Endothelial cell of umbilical vein (primary cell): ENCODE results near the gene VTI1A. TPM values are rescaled to one million over a fixed set of nuclear protein-coding genes. Genes with fewer than 3 reads are reported as not detected.

Experiments
- BruUV-seq: library from RNA; stranded (reverse); fragments of 400-500 nt; replicated peaks from 2 replicates; lab custom pipeline; 2021; lab: Mats Ljungman, UMichigan
- CTCF ChIA-PET: fragments of 300-600, 350-600 bp; sonication (Branson Sonifier 250); formaldehyde crosslinking; loops from one replicate; lab custom pipeline; 2021; ENCODE audit warnings: antibody characterized with exemption, inconsistent platforms; lab: Charles Lee
- POLR2A ChIA-PET: fragments of 300-600, 350-600 bp; sonication (Branson Sonifier 250); formaldehyde crosslinking; loops from one replicate; lab custom pipeline; 2021; ENCODE audit warnings: antibody characterized with exemption, inconsistent platforms; lab: Charles Lee
- DNase-seq: peaks from one replicate; pipeline ENCODE4 v3.0.0-alpha.2; 2011; ENCODE audit warnings: low read depth, low spot score
- FAIRE-seq: peaks from 2 replicates; lab custom pipeline; 2011; peaks lifted over from hg19 to GRCh38; lab: Jason Lieb, UNC
- H2AFZ ChIP-seq: 2 replicates; pipeline ENCODE4 v1.6.0; 2012; ENCODE audit warnings: low read depth, low read length, control low read depth, inconsistent platforms
- H3K27ac ChIP-seq: 2 replicates; pipeline ENCODE4 v1.5.1; 2011; ENCODE audit warnings: low read depth, mild to moderate bottlenecking, control low read depth, low read length, moderate library complexity; ENCODE audit not compliant: insufficient read depth
- H3K27me3 ChIP-seq, 2 experiments: 2 replicates each; pipeline versions ENCODE4 v1.6.0 to v1.6.1; 2011; ENCODE audit warnings: low read length in 2 of 2, mixed read lengths in 1 of 2; ENCODE audit not compliant: control insufficient read depth in 2 of 2, insufficient read depth in 2 of 2
- H3K36me3 ChIP-seq, 2 experiments: 2 replicates in 1 of 2; 3 replicates in 1 of 2; pipeline ENCODE4 v1.5.1; 2011; ENCODE audit warnings: low read length in 2 of 2, mild to moderate bottlenecking in 1 of 2, moderate library complexity in 1 of 2; ENCODE audit not compliant: control insufficient read depth in 2 of 2, insufficient read depth in 2 of 2; ENCODE audit errors: extremely low read depth in 1 of 2
- H3K4me1 ChIP-seq: 3 replicates; pipeline ENCODE4 v1.5.1; 2011; ENCODE audit warnings: mild to moderate bottlenecking, low read length; ENCODE audit not compliant: control insufficient read depth, insufficient read depth; ENCODE audit errors: extremely low read depth
- H3K4me2 ChIP-seq: 2 replicates; pipeline ENCODE4 v1.6.1; 2011; ENCODE audit warnings: low read length, control low read depth, mixed read lengths; ENCODE audit not compliant: insufficient read depth
- H3K4me3 ChIP-seq, 3 experiments: fragments of 200-600 bp in 1 of 3; sonication (generic), shearing (Covaris generic) in 1 of 3; replicated peaks in 1 of 3; 2 replicates each; pipeline ENCODE4 v1.5.1; 2011 to 2016; ENCODE audit warnings: control low read depth in 3 of 3, low read length in 3 of 3, mild to moderate bottlenecking in 2 of 3, inconsistent platforms in 1 of 3, low read depth in 1 of 3, moderate library complexity in 1 of 3; ENCODE audit not compliant: insufficient read depth in 1 of 3
- H3K79me2 ChIP-seq: 2 replicates; pipeline ENCODE4 v1.6.0; 2012; ENCODE audit warnings: low read length, inconsistent platforms; ENCODE audit not compliant: control insufficient read depth, insufficient read depth
- H3K9ac ChIP-seq: replicated peaks from 2 replicates; pipeline ENCODE3; 2011; ENCODE audit warnings: low read length, control low read depth; ENCODE audit not compliant: insufficient read depth; ENCODE audit errors: extremely low read depth
- H3K9me1 ChIP-seq: replicated peaks from 3 replicates; pipeline ENCODE4 v1.6.0; 2011; ENCODE audit warnings: mild to moderate bottlenecking, low read length; ENCODE audit not compliant: control insufficient read depth, insufficient read depth; ENCODE audit errors: extremely low read depth
- H3K9me3 ChIP-seq: replicated peaks from 2 replicates; pipeline ENCODE4 v1.5.1; 2012; ENCODE audit warnings: low read length, inconsistent platforms; ENCODE audit not compliant: control insufficient read depth, insufficient read depth
- H4K20me1 ChIP-seq: replicated peaks from 2 replicates; pipeline ENCODE3; 2011; ENCODE audit warnings: mild to moderate bottlenecking, low read length; ENCODE audit not compliant: control insufficient read depth, insufficient read depth; ENCODE audit errors: extremely low read depth
- EZH2 ChIP-seq: IDR thresholded peaks from 2 replicates; pipeline ENCODE4 v1.6.1; 2012; ENCODE audit warnings: borderline replicate concordance, low read depth, mild to moderate bottlenecking, moderate library complexity, low read length, inconsistent platforms; ENCODE audit not compliant: severe bottlenecking
- FOS ChIP-seq: IDR thresholded peaks from 2 replicates; pipeline ENCODE4 v1.6.1; 2011; ENCODE audit warnings: mild to moderate bottlenecking, low read length, moderate library complexity, borderline replicate concordance; ENCODE audit not compliant: insufficient read depth
- GATA2 ChIP-seq: IDR thresholded peaks from 2 replicates; pipeline ENCODE4 v1.7.0; 2011; ENCODE audit warnings: low read depth, mild to moderate bottlenecking, moderate library complexity, mixed read lengths, low read length; ENCODE audit not compliant: insufficient read length, insufficient read depth
- JUN ChIP-seq: IDR thresholded peaks from 2 replicates; pipeline ENCODE4 v1.6.1; 2011; ENCODE audit warnings: borderline replicate concordance, low read depth; ENCODE audit not compliant: insufficient read length, insufficient read depth
- MYC ChIP-seq: IDR thresholded peaks from one replicate; pipeline ENCODE4 v1.6.1; 2011; ENCODE audit warnings: mild to moderate bottlenecking, low read depth, low read length
- POLR2A ChIP-seq: IDR thresholded peaks from 2 replicates; pipeline ENCODE4 v1.6.1; 2012; ENCODE audit warnings: low read depth, mild to moderate bottlenecking, control low read depth, low read length
- POLR2AphosphoS5 ChIP-seq: IDR thresholded peaks from 2 replicates; pipeline ENCODE4 v1.6.1; 2012; ENCODE audit warnings: low read depth, mild to moderate bottlenecking, control low read depth, low read length, moderate library complexity; ENCODE audit not compliant: insufficient read depth
- dilution Hi-C: fragments of 300-500 bp; cut with MboI; formaldehyde crosslinking; loops from one replicate; pipeline ENCODE4 v1.15.0; 2019; ENCODE audit warnings: low sequenced_read_pairs; ENCODE audit not compliant: extremely low pct_ligation_motif_present
- intact Hi-C: fragments of 100-400 bp; cut with micrococcal nuclease; formaldehyde crosslinking; loops from one replicate; pipeline ENCODE4 v1.10.0; 2022
- polyA plus RNA-seq, 4 experiments: library from polyadenylated mRNA; depleted of rRNA in 3 of 4; stranded (reverse) in 3 of 4; unstranded in 1 of 4; fragments of >200 nt; gene quantifications; 2 replicates each; pipeline versions ENCODE4 v1.2.1 to v1.2.3, GENCODE V29; 2011 to 2012; ENCODE audit warnings: missing spikeins in 1 of 4
- total RNA-seq: library from RNA; stranded (reverse); gene quantifications from 2 replicates; pipeline ENCODE4 v1.2.3, GENCODE V29; 2021
- TF ChIP-seq, protein P1 (sequence below): IDR thresholded peaks from 2 replicates; pipeline ENCODE4 v1.6.1; 2011; ENCODE audit not compliant: insufficient read depth, insufficient read length
- TF ChIP-seq, protein P2 (sequence below), 2 donors: IDR thresholded peaks; 1 replicate in 1 of 2; 2 replicates in 1 of 2; pipeline ENCODE4 v1.5.1; 2011; ENCODE audit warnings: low read length in 2 of 2, mild to moderate bottlenecking in 2 of 2, moderate library complexity in 2 of 2, control low read depth in 1 of 2, inconsistent platforms in 1 of 2, low read depth in 1 of 2; ENCODE audit not compliant: insufficient read depth in 1 of 2; ENCODE audit errors: extremely low read depth in 1 of 2

The VTI1A gene
- total and polyA plus RNA-seq, 2 donors (not counting 3 experiments of a cell fraction or from before 2014, with no cell fraction given): 10.8 to 35.6 TPM

DNA sequence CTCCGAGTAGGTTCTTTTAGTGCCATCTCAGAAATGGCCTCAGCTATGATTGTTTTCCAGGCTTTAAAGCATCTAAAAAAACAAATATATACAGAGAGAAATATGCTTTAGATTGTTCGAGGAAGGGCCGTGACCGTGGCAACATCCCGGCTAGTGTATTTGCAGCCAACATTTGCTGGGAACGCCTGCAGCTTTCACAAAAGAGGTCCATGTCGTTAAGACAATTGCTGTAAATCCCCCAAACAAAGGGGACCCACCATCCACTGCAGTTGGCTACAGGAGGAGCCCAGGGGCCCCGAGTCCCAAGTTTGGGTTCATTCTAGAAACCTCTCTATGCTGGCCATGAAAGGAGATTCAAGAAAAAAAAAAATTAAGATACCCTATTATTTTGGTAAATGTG is 350.2 kb downstream of the VTI1A start:
- Histone ChIP-seq H3K36me3 (no peaks in the 10 kb centered on the region), H3K9me3 (no peaks in the 10 kb centered on the region), H3K4me2 (no peak overlapping the region), H3K4me3 (no peak overlapping the region), H3K27ac (no peak overlapping the region), H3K27me3 (no peaks in the 10 kb centered on the region), H3K9me1 (no peaks in the 10 kb centered on the region), H3K79me2 (no peaks in the 10 kb centered on the region), H3K4me1 (no peaks in the 10 kb centered on the region), H3K9ac (no peak overlapping the region), H2AFZ (no peak overlapping the region), H4K20me1 (no peaks in the 10 kb centered on the region)
- CTCF ChIA-PET: no interaction called here
- dilution Hi-C loops (no loop called here), intact Hi-C loops (no loop called here)
- no peak for TF ChIP-seq POLR2A
- TF ChIP-seq GATA2: no peak
- no peak for TF ChIP-seq FOS
- TF ChIP-seq POLR2AphosphoS5: no peak
- TF ChIP-seq, protein P1, sequence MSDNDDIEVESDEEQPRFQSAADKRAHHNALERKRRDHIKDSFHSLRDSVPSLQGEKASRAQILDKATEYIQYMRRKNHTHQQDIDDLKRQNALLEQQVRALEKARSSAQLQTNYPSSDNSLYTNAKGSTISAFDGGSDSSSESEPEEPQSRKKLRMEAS: no peak
- no peak for TF ChIP-seq MYC
- TF ChIP-seq JUN: no peak
- no peak for TF ChIP-seq EZH2
- TF ChIP-seq, protein P2, sequence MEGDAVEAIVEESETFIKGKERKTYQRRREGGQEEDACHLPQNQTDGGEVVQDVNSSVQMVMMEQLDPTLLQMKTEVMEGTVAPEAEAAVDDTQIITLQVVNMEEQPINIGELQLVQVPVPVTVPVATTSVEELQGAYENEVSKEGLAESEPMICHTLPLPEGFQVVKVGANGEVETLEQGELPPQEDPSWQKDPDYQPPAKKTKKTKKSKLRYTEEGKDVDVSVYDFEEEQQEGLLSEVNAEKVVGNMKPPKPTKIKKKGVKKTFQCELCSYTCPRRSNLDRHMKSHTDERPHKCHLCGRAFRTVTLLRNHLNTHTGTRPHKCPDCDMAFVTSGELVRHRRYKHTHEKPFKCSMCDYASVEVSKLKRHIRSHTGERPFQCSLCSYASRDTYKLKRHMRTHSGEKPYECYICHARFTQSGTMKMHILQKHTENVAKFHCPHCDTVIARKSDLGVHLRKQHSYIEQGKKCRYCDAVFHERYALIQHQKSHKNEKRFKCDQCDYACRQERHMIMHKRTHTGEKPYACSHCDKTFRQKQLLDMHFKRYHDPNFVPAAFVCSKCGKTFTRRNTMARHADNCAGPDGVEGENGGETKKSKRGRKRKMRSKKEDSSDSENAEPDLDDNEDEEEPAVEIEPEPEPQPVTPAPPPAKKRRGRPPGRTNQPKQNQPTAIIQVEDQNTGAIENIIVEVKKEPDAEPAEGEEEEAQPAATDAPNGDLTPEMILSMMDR (IDR thresholded peaks at IDR 0.05; ENCODE audit: extremely low read depth in 1 of 2, insufficient read depth in 1 of 2, low read depth in 1 of 2, low read length in 2 of 2): no peak
- POLR2A ChIA-PET: no interaction called here
- FAIRE-seq: no peak
- no TSS peak for BruUV-seq
- DNase-seq: no peak
